Retinal pigment epithelial cell (primary cell): ENCODE results near the gene JKAMP.
A peak's percentile ranks its signal among the peaks of the same experiment; 100 is the strongest.

Experiments
- DNase-seq: peaks from one replicate; pipeline ENCODE4 v3.0.0-alpha.2; 2010; ENCODE audit warnings: low read depth
- H3K4me3 ChIP-seq: 2 replicates; pipeline ENCODE4 v1.5.1; 2011; ENCODE audit warnings: mild to moderate bottlenecking, low read length, control low read depth, moderate library complexity
- CTCF ChIP-seq: conservative IDR thresholded peaks from 2 replicates; pipeline ENCODE4 v1.5.1; 2011; ENCODE audit warnings: low read depth, low read length, control low read depth, inconsistent platforms

JKAMP gene

GRCh38 chr14:59451849-59452248 is 32.5 kb upstream of the JKAMP start:
- TF ChIP-seq CTCF = no peak
- no peak overlapping the region for H3K4me3 ChIP-seq
- no peak for DNase-seq

DNA sequence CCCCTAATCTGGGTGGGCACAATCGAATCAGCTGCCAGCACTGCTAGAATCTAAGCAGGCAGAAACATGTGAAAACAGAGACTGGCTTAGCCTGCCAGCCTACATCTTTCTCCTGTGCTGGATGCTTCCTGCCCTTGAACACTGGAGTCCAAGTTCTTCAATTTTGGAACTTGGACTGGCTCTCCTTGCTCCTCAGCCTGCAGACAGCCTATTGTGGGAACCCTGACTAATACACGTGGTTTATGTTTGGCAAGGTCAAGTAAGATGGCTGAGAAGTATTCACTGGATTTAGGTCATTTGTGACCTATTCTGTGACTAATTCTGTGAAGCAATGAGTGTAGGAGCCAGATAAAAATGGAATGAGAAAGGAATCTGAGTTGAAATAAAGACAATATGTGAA is 30.2 kb upstream of the JKAMP start:
- DNase-seq = peak; percentile 44
- H3K4me3 ChIP-seq = no peak overlapping the region

DNA sequence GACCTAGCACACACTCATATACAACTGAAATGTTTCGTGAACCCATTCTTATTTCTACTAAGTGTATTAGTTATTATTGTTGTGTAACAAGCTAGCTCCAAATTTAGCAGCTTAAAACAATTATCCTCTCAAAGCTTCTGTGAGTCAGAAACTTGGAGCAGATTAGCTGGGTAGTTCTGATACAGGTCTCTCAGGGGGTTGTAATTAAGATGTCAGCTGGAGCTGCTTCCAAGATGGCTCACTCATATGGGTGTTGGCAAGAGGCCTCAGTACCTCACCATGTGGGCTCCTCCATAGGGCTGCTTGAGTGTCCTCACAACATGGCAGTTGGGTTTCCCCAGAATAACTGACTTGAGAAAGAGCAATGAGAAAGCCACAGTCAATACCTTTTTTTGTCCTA is 28.9 kb upstream of the JKAMP start:
- TF ChIP-seq CTCF = no peak
- DNase-seq = no peak
- H3K4me3 ChIP-seq = no peak overlapping the region

More for the DNA sequence above, 30.2 kb upstream of the JKAMP start:
- no peak for TF ChIP-seq CTCF

GRCh38 chr14:59458486-59458885 is 25.8 kb upstream of the JKAMP start:
- no peak for TF ChIP-seq CTCF
- no peak overlapping the region for H3K4me3 ChIP-seq
- DNase-seq = no peak

DNA sequence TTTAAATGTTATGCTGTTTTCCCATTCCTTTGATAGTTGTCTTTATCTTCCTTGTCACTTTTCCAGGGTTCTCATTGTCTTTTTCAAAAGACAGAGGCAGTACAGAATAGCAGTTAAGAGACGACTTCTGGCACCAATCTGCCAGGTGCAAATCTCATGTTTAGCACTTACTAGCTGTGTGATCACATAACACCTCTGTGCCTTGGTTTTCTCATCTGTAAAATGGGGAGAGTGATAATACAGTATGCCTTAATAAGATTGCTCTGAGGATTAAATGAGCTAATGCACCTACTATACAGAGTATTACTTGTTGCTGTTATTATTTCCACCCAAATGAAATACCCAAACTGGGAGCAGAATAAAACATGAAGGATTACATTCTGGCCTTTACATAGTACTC is 23.9 kb upstream of the JKAMP start:
- no peak for TF ChIP-seq CTCF
- no peak overlapping the region for H3K4me3 ChIP-seq
- DNase-seq = no peak

- TF ChIP-seq CTCF = no peak
- H3K4me3 ChIP-seq = no peak overlapping the region
- no peak for DNase-seq
These were observed 22.4 kb upstream of the JKAMP start for GRCh38 chr14:59461891-59462290.

DNA sequence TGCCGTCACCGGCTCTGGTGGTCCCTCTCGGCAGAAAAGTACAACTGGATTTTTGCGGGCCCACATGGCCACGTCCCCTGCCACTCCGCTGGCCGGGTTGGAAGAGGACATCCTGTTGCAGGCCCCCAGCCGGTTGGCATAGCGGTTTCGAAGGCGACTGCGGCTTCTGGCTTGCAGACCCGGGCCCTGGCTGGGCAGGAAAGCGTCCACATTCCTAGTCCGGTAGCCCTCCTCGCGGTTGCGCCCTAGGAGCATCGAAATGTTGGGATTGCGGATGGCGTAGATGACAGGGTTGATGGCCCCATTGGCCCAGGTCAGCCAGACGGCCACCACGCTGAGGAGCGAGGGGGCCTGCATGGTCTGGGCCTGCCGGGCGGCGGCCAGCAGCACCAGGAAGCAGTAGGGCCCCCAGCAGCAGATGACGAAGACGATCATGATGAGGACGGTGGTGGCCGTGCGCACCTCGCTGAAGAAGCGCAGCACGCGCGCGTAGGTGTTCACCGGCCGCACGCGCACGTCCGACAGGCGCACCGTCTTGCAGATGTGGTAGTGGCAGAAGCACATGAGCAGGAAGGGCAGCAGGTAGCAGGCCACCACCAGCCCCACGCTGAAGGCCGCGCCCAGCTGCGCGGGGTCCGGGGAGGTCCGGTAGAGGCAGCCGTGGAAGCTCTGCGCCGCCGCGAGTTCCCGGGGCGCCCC is 20.4 kb upstream of the JKAMP start:
- TF ChIP-seq CTCF = no peak
- H3K4me3 ChIP-seq = peak overlapping the region; percentile 58
- no peak for DNase-seq
